Kidney epithelial cell (primary cell): ENCODE data around the gene CNTNAP2. TPM values are rescaled to one million over a fixed set of nuclear protein-coding genes. Genes with fewer than 3 reads are reported as not detected.

Source experiments
- DNase-seq: peaks from one replicate; pipeline ENCODE4 v3.0.0-alpha.2; 2010; ENCODE audit warnings: low read depth
- H3K27me3 ChIP-seq: 2 replicates; pipeline ENCODE4 v1.6.0; 2011; ENCODE audit warnings: low read length; ENCODE audit not compliant: control insufficient read depth, insufficient read depth
- H3K36me3 ChIP-seq: 2 replicates; pipeline ENCODE4 v1.5.1; 2011; ENCODE audit warnings: low read length; ENCODE audit not compliant: control insufficient read depth, insufficient read depth
- H3K4me3 ChIP-seq: 2 replicates; pipeline ENCODE4 v1.5.1; 2011; ENCODE audit warnings: low read depth, mild to moderate bottlenecking, control low read depth, low read length
- total RNA-seq: library from RNA; depleted of rRNA; stranded (reverse); fragments of >200 nt; gene quantifications from 2 replicates; pipeline ENCODE4 v1.2.3, GENCODE V29; 2015
- TF ChIP-seq, protein P1 (sequence below): IDR thresholded peaks from 2 replicates; pipeline ENCODE4 v1.5.1; 2011; ENCODE audit warnings: mild to moderate bottlenecking, moderate library complexity, low read length, control low read depth, inconsistent platforms; ENCODE audit not compliant: insufficient read depth, poor library complexity, severe bottlenecking

CNTNAP2 gene
- total RNA-seq, 1 donor from 2014 or later, result 14.0 TPM

DNA sequence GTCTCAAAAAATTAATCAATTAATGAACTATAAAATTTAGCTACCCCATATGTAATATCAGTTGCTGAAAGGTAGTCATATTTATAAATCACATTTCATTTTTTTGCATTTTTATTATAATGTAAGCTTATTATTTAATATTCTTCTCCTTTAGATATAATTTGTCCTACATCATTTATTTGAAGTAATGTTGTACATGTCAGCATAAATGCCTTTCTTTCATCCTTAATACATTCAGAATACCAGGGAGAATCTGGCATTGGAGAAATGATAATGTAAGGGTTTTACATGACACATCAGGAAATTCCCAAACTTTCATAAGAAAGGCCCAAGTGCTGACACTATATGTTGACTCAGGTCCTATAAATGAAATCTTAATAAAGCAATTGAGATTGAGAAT is 742.1 kb downstream of the CNTNAP2 start:
- TF ChIP-seq, protein P1, sequence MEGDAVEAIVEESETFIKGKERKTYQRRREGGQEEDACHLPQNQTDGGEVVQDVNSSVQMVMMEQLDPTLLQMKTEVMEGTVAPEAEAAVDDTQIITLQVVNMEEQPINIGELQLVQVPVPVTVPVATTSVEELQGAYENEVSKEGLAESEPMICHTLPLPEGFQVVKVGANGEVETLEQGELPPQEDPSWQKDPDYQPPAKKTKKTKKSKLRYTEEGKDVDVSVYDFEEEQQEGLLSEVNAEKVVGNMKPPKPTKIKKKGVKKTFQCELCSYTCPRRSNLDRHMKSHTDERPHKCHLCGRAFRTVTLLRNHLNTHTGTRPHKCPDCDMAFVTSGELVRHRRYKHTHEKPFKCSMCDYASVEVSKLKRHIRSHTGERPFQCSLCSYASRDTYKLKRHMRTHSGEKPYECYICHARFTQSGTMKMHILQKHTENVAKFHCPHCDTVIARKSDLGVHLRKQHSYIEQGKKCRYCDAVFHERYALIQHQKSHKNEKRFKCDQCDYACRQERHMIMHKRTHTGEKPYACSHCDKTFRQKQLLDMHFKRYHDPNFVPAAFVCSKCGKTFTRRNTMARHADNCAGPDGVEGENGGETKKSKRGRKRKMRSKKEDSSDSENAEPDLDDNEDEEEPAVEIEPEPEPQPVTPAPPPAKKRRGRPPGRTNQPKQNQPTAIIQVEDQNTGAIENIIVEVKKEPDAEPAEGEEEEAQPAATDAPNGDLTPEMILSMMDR, result no peak

DNA sequence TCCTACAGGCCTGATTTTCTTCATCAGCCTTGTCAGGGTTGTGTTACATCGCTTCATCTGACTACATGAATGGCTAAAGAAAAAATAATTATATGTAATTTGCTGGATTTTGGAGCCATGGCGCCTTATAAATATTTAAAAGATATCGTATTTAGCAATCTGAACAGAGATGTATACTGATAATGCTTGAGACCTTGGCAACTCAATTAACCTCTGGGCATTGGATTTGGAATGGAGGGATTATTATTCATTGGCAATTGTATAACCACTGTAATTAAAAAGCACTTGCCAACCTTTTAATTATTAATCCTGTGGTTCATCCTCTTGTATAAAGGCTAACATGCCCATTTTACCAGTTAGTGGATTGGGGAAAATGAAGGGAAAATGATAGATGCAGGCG is 745.1 kb downstream of the CNTNAP2 start:
- TF ChIP-seq, protein P1, result no peak
- H3K36me3 ChIP-seq, result no peaks in the 10 kb centered on the region
- no peak for DNase-seq
- H3K4me3 ChIP-seq, result no peak overlapping the region
- H3K27me3 ChIP-seq, result no peaks in the 10 kb centered on the region

More for the DNA sequence above, 742.1 kb downstream of the CNTNAP2 start:
- no peaks in the 10 kb centered on the region for H3K36me3 ChIP-seq
- H3K27me3 ChIP-seq, result no peaks in the 10 kb centered on the region
- no peak overlapping the region for H3K4me3 ChIP-seq
- DNase-seq, result no peak

DNA sequence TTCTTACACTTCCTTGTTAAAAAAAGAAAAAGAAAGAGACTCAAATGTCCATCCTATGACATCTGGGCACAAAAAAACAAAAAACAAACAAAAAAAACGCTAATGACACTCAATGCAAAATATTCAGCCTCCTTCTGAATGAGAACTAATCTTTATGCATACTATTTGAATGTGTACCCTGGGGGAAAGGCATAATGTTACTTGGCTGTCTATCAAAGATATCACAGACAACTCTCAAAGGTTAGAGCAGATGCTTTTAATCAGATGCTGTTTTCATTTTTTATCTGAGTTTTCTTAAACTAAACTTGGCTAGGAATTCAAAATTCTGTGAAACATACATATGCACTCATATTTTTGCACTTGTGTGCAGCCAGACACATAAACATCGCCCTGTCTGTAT is 745.8 kb downstream of the CNTNAP2 start:
- H3K4me3 ChIP-seq, result no peak overlapping the region
- no peak for DNase-seq
- H3K27me3 ChIP-seq, result no peaks in the 10 kb centered on the region
- TF ChIP-seq, protein P1, result no peak
- H3K36me3 ChIP-seq, result no peaks in the 10 kb centered on the region

DNA sequence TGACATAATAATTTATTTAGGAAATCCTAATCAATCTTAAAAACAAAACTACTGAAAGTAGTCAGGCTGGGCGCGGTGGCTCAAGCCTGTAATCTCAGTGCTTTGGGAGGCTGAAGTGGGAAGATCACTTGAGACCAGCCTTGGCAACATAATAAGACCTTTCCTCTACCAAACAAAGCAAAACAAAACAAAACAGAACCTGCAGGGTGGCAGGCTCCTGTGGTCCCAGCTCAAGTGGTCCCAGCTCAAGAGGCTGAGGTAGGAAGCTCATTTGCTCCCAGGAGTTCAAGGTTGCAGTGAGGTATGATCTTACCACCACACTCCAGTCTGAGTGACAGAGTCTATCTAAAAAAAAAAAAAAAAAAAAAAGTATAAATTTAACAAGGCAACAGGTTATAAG is 748.0 kb downstream of the CNTNAP2 start:
- Histone ChIP-seq H3K4me3 (no peak overlapping the region), H3K27me3 (no peaks in the 10 kb centered on the region), H3K36me3 (no peaks in the 10 kb centered on the region)
- TF ChIP-seq, protein P1, result no peak
- DNase-seq, result no peak

DNA sequence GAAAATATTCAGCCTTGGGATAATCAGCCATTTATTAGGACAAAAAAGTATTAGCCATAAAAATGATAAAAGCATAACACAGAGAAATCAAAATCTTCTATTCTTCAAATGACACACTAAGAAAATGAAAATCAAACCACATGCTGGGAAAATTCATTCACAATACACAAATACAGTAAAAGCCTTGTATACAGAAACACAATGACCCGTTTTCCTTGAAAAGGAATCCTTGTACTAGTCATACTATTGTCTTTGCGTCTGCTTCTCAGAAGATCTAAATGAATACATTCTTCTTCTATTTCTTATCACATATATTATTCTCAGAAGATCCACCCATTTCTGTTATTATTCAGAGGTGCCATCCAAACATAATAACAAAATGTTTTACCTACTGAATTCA is 749.1 kb downstream of the CNTNAP2 start:
- Histone ChIP-seq H3K36me3 (no peaks in the 10 kb centered on the region), H3K27me3 (no peaks in the 10 kb centered on the region), H3K4me3 (no peak overlapping the region)
- TF ChIP-seq, protein P1, result no peak
- no peak for DNase-seq

DNA sequence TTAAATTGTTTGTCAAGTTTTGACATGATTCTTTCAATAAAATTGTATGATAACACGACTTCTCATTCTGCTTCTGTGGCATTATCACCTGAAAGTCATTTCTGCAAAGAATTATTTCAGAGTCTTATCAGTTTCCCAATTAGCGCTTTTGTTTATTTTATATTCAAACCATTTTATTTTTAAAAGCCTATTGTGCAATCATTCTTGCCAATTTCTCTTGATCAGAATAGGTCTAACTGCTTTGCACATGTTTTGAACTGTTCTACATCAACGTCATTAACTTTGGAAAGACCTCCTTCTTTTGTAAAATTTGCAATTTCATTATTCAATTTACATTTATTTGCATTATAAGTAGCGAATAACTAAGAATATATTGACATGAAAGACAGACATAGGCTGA is 758.1 kb downstream of the CNTNAP2 start:
- Histone ChIP-seq H3K27me3 (no peaks in the 10 kb centered on the region), H3K36me3 (no peaks in the 10 kb centered on the region), H3K4me3 (no peak overlapping the region)
- no peak for DNase-seq
- TF ChIP-seq, protein P1, result no peak
